K562 (cell line): ENCODE measurements around the gene CDH1. TPM values are rescaled to one million over a fixed set of nuclear protein-coding genes. Genes with fewer than 3 reads are reported as not detected.

Source experiments
- ATAC-seq: fragments of 200-7000 bp; cut with Tn5 transposase; 3 replicates; pipeline ENCODE4 v1.9.1; 2020; ENCODE audit warnings: moderate library complexity
- BruUV-seq: library from RNA; stranded (reverse); fragments of 400-500 nt; replicated peaks from 2 replicates; lab custom pipeline; 2021; lab: Mats Ljungman, UMichigan
- CTCF ChIA-PET: fragments of 300-600 bp; formaldehyde crosslinking; extraction: SDS; loops from one replicate; lab custom pipeline; 2021; ENCODE audit warnings: low intra/inter-chr PET ratio; lab: Yijun Ruan, JAX
- POLR2A ChIA-PET: fragments of 300-600, 350-650 bp; sonication (Branson Sonifier 250); formaldehyde crosslinking; extraction: SDS; loops from one replicate; lab custom pipeline; 2021; ENCODE audit warnings: antibody characterized with exemption, inconsistent platforms; lab: Yijun Ruan, JAX
- DNase-seq, 4 experiments: peaks; one replicate each; pipeline versions ENCODE4 v3.0.0 to v3.0.0-alpha.2; 2011 to 2018; ENCODE audit warnings: low spot score in 3 of 4, mixed read lengths in 3 of 4; ENCODE audit errors: extremely low read depth in 1 of 4
- FAIRE-seq: peaks from 2 replicates; lab custom pipeline; 2011; peaks lifted over from hg19 to GRCh38; lab: Jason Lieb, UNC
- H2AFZ ChIP-seq: 2 replicates; pipeline ENCODE4 v1.6.0; 2011; ENCODE audit warnings: low read depth, low read length, control low read depth, inconsistent platforms
- H3K27ac ChIP-seq: fragments of 200-600 bp; 3 replicates; pipeline ENCODE4 v1.8.0; 2011; ENCODE audit warnings: low read depth, mild to moderate bottlenecking, control low read depth, inconsistent platforms, low read length, moderate library complexity, mixed read lengths; ENCODE audit errors: extremely low read depth
- H3K27me3 ChIP-seq, 2 experiments: fragments of 300-600 bp in 1 of 2; 2 replicates in 1 of 2; 3 replicates in 1 of 2; pipeline versions ENCODE4 v1.6.0 to v1.8.0; 2011; ENCODE audit warnings: inconsistent platforms in 2 of 2, low read length in 2 of 2, mild to moderate bottlenecking in 1 of 2, mixed read lengths in 1 of 2, moderate library complexity in 1 of 2; ENCODE audit not compliant: control insufficient read depth in 2 of 2, insufficient read depth in 2 of 2
- H3K36me3 ChIP-seq: fragments of 300-600 bp; 3 replicates; pipeline ENCODE4 v1.8.0; 2011; ENCODE audit warnings: mild to moderate bottlenecking, low read length, inconsistent platforms; ENCODE audit not compliant: control insufficient read depth, insufficient read depth
- H3K4me1 ChIP-seq, 2 experiments: fragments of 200-600 bp in 1 of 2; replicated peaks in 1 of 2; 2 replicates in 1 of 2; 3 replicates in 1 of 2; pipeline versions ENCODE4 v1.5.1 to v1.8.0; 2011; ENCODE audit warnings: inconsistent platforms in 2 of 2, low read length in 2 of 2, mild to moderate bottlenecking in 1 of 2, mixed read lengths in 1 of 2, moderate library complexity in 1 of 2; ENCODE audit not compliant: control insufficient read depth in 2 of 2, insufficient read depth in 2 of 2
- H3K4me2 ChIP-seq: 2 replicates; pipeline ENCODE4 v1.6.1; 2011; ENCODE audit warnings: low read length, control low read depth, inconsistent platforms, mixed read lengths; ENCODE audit not compliant: insufficient read depth
- H3K4me3 ChIP-seq: fragments of 200-600 bp; sonication (generic), shearing (Covaris generic); 2 replicates; pipeline ENCODE4 v1.5.1; 2016; ENCODE audit warnings: control low read depth, inconsistent platforms
- H3K79me2 ChIP-seq: fragments of 200-600 bp; 3 replicates; pipeline ENCODE4 v1.8.0; 2011; ENCODE audit warnings: low read length, inconsistent platforms; ENCODE audit not compliant: control insufficient read depth, insufficient read depth
- H3K9ac ChIP-seq, 2 experiments: 2 replicates each; pipeline versions ENCODE4 v1.6.0 to v1.6.1; 2011; ENCODE audit warnings: low read depth in 2 of 2, low read length in 2 of 2, control low read depth in 1 of 2, inconsistent platforms in 1 of 2, mild to moderate bottlenecking in 1 of 2, mixed read lengths in 1 of 2; ENCODE audit not compliant: insufficient read depth in 1 of 2
- H3K9me1 ChIP-seq: one replicate; pipeline ENCODE4 v1.6.0; 2011; ENCODE audit warnings: inconsistent platforms, mild to moderate bottlenecking, low read length, moderate library complexity; ENCODE audit not compliant: control insufficient read depth, insufficient read depth
- H3K9me3 ChIP-seq: replicated peaks from 2 replicates; pipeline ENCODE4 v1.5.1; 2011; ENCODE audit warnings: low read depth, low read length, inconsistent platforms; ENCODE audit not compliant: control insufficient read depth, insufficient read depth
- H4K20me1 ChIP-seq: replicated peaks from 2 replicates; pipeline ENCODE4 v1.6.1; 2011; ENCODE audit warnings: low read length, inconsistent platforms, mixed read lengths; ENCODE audit not compliant: control insufficient read depth, insufficient read depth
- EGR1 ChIP-seq: fragments of 450-650 bp; conservative IDR thresholded peaks from 2 replicates; pipeline ENCODE4 v1.6.1; 2017; ENCODE audit warnings: mild to moderate bottlenecking
- EHMT2 ChIP-seq: fragments of 450-650 bp; IDR thresholded peaks from 2 replicates; pipeline ENCODE4 v1.6.1; 2018; ENCODE audit warnings: antibody characterized with exemption
- POLR2A ChIP-seq: fragments of 450-650 bp; conservative IDR thresholded peaks from 2 replicates; pipeline ENCODE4 v1.6.1; 2016
- PURB ChIP-seq: sonication (generic); formaldehyde crosslinking; IDR thresholded peaks from 2 replicates; pipeline ENCODE4 v1.9.0; 2021; ENCODE audit warnings: low read depth, mild to moderate bottlenecking, missing genetic modification reagents
- USF2 ChIP-seq: sonication (generic); formaldehyde crosslinking; IDR thresholded peaks from 2 replicates; pipeline ENCODE4 v1.5.0; 2020; ENCODE audit warnings: missing genetic modification reagents
- XRCC5 ChIP-seq: fragments of 200-400 bp; formaldehyde crosslinking; IDR thresholded peaks from 2 replicates; pipeline ENCODE4 v1.6.1; 2017; ENCODE audit warnings: low read depth, mild to moderate bottlenecking, low read length
- ZNF133 ChIP-seq: fragments of 250-450 bp; sonication (Bioruptor Pico); IDR thresholded peaks from 2 replicates; pipeline ENCODE4 v1.4.0; 2020; ENCODE audit warnings: mild to moderate bottlenecking
- ZNF445 ChIP-seq: fragments of 250-450 bp; sonication (Bioruptor Pico); IDR thresholded peaks from 2 replicates; pipeline ENCODE4 v1.4.0; 2020; ENCODE audit warnings: low read depth, mild to moderate bottlenecking, moderate library complexity
- WGBS: fragments of 100-300 bp; shearing (Covaris generic); methylation state at CpG from one replicate; pipeline ENCODE4 v1.1.6; 2016; ENCODE audit warnings: low coverage, mixed read lengths; ENCODE audit not compliant: insufficient coverage; ENCODE audit errors: missing lambda C conversion rate; 5-methylcytosine and 5-hydroxymethylcytosine counted together
- in situ Hi-C: fragments of 300-500 bp; cut with MboI; formaldehyde crosslinking; loops from 4 replicates; pipeline ENCODE4 v1.15.0; 2018; ENCODE audit warnings: inconsistent platforms, mixed read lengths
- intact Hi-C: fragments of 100-400 bp; cut with micrococcal nuclease; formaldehyde crosslinking; loops from 2 replicates; pipeline ENCODE4 v1.14.2; 2022
- polyA plus RNA-seq, 8 experiments: library from polyadenylated mRNA; depleted of rRNA in 4 of 8; stranded (reverse) in 5 of 8; unstranded in 3 of 8; fragments of >200 nt; fragmentation: Nextera tagmentation in 2 of 8; fragmentation: Illumina TruSeq in 1 of 8; extraction: Ambion mirVana in 2 of 8; extraction: Trizol in 1 of 8; gene quantifications; 2 replicates each; pipeline versions ENCODE4 v1.2.1 to v1.2.3, GENCODE V29; 2011 to 2014; ENCODE audit warnings: inconsistent platforms in 1 of 8, missing spikeins in 1 of 8
- total RNA-seq, 7 experiments: library from RNA; depleted of rRNA in 6 of 7; stranded (reverse); fragments of >200 nt in 6 of 7; fragmentation: Illumina TruSeq in 2 of 7; extraction: Trizol in 2 of 7; gene quantifications; 2 replicates each; pipeline versions ENCODE4 v1.2.1 to v1.2.3, GENCODE V29; 2011 to 2021; ENCODE audit warnings: low replicate concordance in 1 of 7

Gene CDH1
- total and polyA plus RNA-seq, 9 of the 15 experiments (the other 6 are each of a cell fraction or from before 2014, with no cell fraction given) = 0.01 to 0.69 TPM; not detected in 7

- no peaks in the 10 kb centered on the region for H3K9me3 ChIP-seq
- no peak overlapping the region for H3K4me2 ChIP-seq
- no peak overlapping the region for H2AFZ ChIP-seq
- no peak overlapping the region for H3K9ac ChIP-seq
- ChIA-PET CTCF (no interaction called here), POLR2A (interaction anchor here (1.1 kb wide), 1 partner anchor 346 kb away, joined by 3 read pairs; no protein-coding TSS in a partner anchor)
- no peak overlapping the region for H3K4me3 ChIP-seq
- no peak overlapping the region for H3K27ac ChIP-seq
- in situ Hi-C loops = no loop called here
- H3K9me1 ChIP-seq = no peaks in the 10 kb centered on the region
- no peak for FAIRE-seq
- no peaks in the 10 kb centered on the region for H4K20me1 ChIP-seq
- H3K27me3 ChIP-seq = peaks cover 0 to 5% of the 10 kb centered on the region in 2 experiments; a peak in 1 of 5 replicates
- WGBS = 13% methylated on average over 5 of the region's 5 CpGs
- no peaks in the 10 kb centered on the region for H3K36me3 ChIP-seq
- ATAC-seq = no peak
- intact Hi-C loops = no loop called here
- no peaks in the 10 kb centered on the region for H3K79me2 ChIP-seq
- DNase-seq = no peak
- 0 out of 2 replicates have a peak, but pooled peaks have one; percentile 8 for TF ChIP-seq USF2 (CRISPR knock-in tag)
- no peak for TF ChIP-seq ZNF133 (CRISPR knock-in tag)
- no TSS peak for BruUV-seq
- H3K4me1 ChIP-seq = peaks cover 0 to 3% of the 10 kb centered on the region in 2 experiments; a peak in 1 of 5 replicates
These were observed 47.1 kb downstream of the CDH1 start for GRCh38 chr16:68784226-68784625.

GRCh38 chr16:68784721-68785120 is 47.6 kb downstream of the CDH1 start:
- BruUV-seq = no TSS peak
- Histone ChIP-seq H3K4me2 (no peak overlapping the region), H3K36me3 (no peaks in the 10 kb centered on the region), H3K27me3 (peaks cover 0 to 5% of the 10 kb centered on the region in 2 experiments; a peak in 1 of 5 replicates), H3K9ac (no peak overlapping the region), H3K4me1 (peaks cover 0 to 3% of the 10 kb centered on the region in 2 experiments; a peak in 1 of 5 replicates), H3K4me3 (no peak overlapping the region), H3K9me1 (no peaks in the 10 kb centered on the region), H3K79me2 (no peaks in the 10 kb centered on the region), H3K9me3 (no peaks in the 10 kb centered on the region), H3K27ac (no peak overlapping the region), H4K20me1 (no peaks in the 10 kb centered on the region), H2AFZ (no peak overlapping the region)
- intact Hi-C loops (no loop called here), in situ Hi-C loops (no loop called here)
- 9% methylated on average over 2 of the region's 2 CpGs for WGBS
- TF ChIP-seq PURB (CRISPR knock-in tag) (no peak), EHMT2 (no peak), ZNF445 (CRISPR knock-in tag) (no peak), EGR1 (no peak), POLR2A (no peak), XRCC5 (no peak)
- FAIRE-seq (no peak), ATAC-seq (no peak), DNase-seq (no peak)
- CTCF ChIA-PET = no interaction called here
- POLR2A ChIA-PET = interaction anchor here (1.1 kb wide), 1 partner anchor 345 kb away, joined by 3 read pairs; no protein-coding TSS in a partner anchor
